GM18867 (cell line): ENCODE measurements around the gene SF3B6.

Experiments
- ATAC-seq: cut with Tn5 transposase; IDR thresholded peaks from one replicate; pipeline ENCODE4 v1.9.1; 2021; ENCODE audit warnings: mild to moderate bottlenecking, moderate library complexity; ENCODE audit not compliant: unreplicated experiment

Gene SF3B6

DNA sequence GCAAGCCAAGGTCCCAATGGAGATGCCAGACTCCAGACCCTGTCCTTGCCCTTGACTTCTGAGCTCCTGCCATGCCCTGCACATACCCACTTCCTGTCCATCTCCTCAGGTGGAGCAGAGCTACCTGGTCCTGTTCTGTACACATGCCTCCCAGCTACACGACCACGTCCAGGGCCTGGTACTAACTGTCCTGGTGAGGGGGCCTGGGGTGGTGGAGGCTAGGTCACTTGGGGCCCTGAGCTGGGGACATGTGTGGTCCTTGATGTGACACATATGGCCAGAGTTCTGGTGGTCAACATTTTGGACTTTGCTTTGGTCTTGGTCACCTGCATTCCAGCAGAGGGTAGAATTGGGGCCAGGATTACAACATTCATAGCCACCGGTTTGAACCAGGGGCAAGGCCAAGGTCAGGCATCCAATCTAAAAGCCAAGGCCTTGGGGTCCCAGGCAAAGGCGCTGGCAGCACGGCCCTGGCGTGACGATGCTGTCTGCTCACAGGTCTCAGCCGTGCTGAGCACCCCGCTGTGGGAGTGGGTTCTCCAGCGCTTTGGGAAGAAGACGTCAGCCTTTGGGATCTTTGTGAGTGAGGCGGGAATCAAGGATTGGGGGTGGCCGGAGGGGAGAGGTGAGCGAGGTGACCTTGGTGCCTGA is 53.7 kb downstream of the SF3B6 start:
- ATAC-seq, result no peak

- ATAC-seq, result no peak
These were observed 54.8 kb downstream of the SF3B6 start for GRCh38 chr2:24021122-24021998.

DNA sequence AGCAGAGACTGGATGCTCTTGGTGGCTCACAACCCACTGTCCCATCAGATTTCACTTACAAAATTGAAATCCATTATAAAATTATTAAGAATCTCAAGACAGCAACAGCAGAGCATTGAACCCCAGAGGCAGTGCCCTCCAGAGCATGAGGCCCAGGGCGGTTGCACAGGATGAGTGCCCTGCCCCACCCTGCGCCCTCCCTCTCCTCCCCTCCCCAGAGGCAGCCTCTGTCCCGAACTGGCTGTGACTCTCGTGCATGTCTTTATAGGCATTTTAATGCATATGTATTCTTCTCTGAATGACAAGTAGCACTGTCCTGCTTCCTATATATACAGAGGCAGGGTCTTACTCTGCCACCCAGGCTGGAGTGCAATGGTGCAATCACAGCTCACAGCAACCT is 55.9 kb downstream of the SF3B6 start:
- ATAC-seq, result no peak

- no peak for ATAC-seq
These were observed 56.4 kb downstream of the SF3B6 start for GRCh38 chr2:24019729-24020128.

GRCh38 chr2:24018241-24018640 is 57.9 kb downstream of the SF3B6 start:
- ATAC-seq, result no peak

DNA sequence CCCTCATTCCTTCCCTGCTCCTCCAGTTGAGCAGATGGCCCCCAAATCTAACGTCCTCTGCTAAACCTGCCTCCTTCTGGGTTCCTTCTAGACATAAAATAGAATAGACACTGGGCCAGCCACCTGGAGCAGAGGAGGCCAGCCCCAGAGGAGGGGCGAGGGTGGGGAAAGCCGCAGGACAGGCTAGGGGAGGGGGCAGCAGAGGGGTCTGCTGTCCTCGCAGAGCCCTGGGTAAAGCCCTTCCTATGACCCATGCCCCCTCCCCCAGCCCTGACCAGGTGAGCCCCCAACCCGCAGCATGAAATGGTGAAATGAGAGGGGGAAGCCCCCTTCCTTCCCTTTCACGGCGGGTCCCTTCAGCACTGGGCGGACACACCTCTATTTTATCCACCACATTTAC is 58.4 kb downstream of the SF3B6 start:
- no peak for ATAC-seq
